Hematopoietic multipotent progenitor cell treated with erythropoietin and hydrocortisone succinate and interleukin-3 and kit ligand, for 4 days (in vitro differentiated cells): ENCODE results near the gene KCNK10.
A peak's percentile ranks its signal among the peaks of the same experiment; 100 is the strongest.

Experiments
- DNase-seq: peaks from one replicate; pipeline ENCODE4 v3.0.0-alpha.2; 2015

KCNK10 gene

GRCh38 chr14:88218119-88218915 lies 104.8 kb downstream of the KCNK10 start:
- no peak for DNase-seq

- DNase-seq, result no peak
Measured at GRCh38 chr14:88212691-88213090, 110.4 kb downstream of the KCNK10 start.

GRCh38 chr14:88210426-88210825 lies 112.6 kb downstream of the KCNK10 start:
- DNase-seq, result no peak

- no peak for DNase-seq
Measured at GRCh38 chr14:88209273-88209672, 113.8 kb downstream of the KCNK10 start.

GRCh38 chr14:88208858-88209257 lies 114.2 kb downstream of the KCNK10 start:
- no peak for DNase-seq

- no peak for DNase-seq
Measured at GRCh38 chr14:88204221-88204620, 118.8 kb downstream of the KCNK10 start.

- no peak for DNase-seq
Measured at GRCh38 chr14:88203291-88203690, 119.8 kb downstream of the KCNK10 start.

GRCh38 chr14:88202286-88202685 lies 120.8 kb downstream of the KCNK10 start:
- DNase-seq, result no peak

GRCh38 chr14:88201851-88202250 lies 121.2 kb downstream of the KCNK10 start:
- DNase-seq, result peak; percentile 49

GRCh38 chr14:88199882-88200281 lies 123.2 kb downstream of the KCNK10 start:
- no peak for DNase-seq

GRCh38 chr14:88198446-88198845 lies 124.6 kb downstream of the KCNK10 start:
- no peak for DNase-seq

GRCh38 chr14:88196925-88197324 lies 126.1 kb downstream of the KCNK10 start:
- DNase-seq, result no peak

GRCh38 chr14:88196116-88196890 lies 126.8 kb downstream of the KCNK10 start:
- no peak for DNase-seq

- no peak for DNase-seq
Measured at GRCh38 chr14:88195676-88196075, 127.4 kb downstream of the KCNK10 start.

- no peak for DNase-seq
Measured at GRCh38 chr14:88194531-88194930, 128.5 kb downstream of the KCNK10 start.

- DNase-seq, result no peak
Measured at GRCh38 chr14:88191605-88192004, 131.5 kb downstream of the KCNK10 start.

GRCh38 chr14:88189417-88190191 lies 133.5 kb downstream of the KCNK10 start:
- peak; percentile 88 for DNase-seq

GRCh38 chr14:88188745-88189416 lies 134.2 kb downstream of the KCNK10 start:
- no peak for DNase-seq

GRCh38 chr14:88185843-88186242 lies 137.2 kb downstream of the KCNK10 start:
- DNase-seq, result no peak

- DNase-seq, result no peak
Measured at GRCh38 chr14:88184956-88185355, 138.1 kb downstream of the KCNK10 start.

GRCh38 chr14:88181072-88181471 lies 142.0 kb downstream of the KCNK10 start:
- DNase-seq, result no peak

- no peak for DNase-seq
Measured at GRCh38 chr14:88179716-88180115, 143.4 kb downstream of the KCNK10 start.

GRCh38 chr14:88170333-88170732 lies 152.7 kb downstream of the KCNK10 start:
- no peak for DNase-seq
